Fibroblast of skin of back (primary cell): Measurements from ENCODE around the gene MYOZ2.

Experiments
- DNase-seq: peaks from one replicate; pipeline ENCODE4 v3.0.0-alpha.2; 2013

Gene MYOZ2

DNA sequence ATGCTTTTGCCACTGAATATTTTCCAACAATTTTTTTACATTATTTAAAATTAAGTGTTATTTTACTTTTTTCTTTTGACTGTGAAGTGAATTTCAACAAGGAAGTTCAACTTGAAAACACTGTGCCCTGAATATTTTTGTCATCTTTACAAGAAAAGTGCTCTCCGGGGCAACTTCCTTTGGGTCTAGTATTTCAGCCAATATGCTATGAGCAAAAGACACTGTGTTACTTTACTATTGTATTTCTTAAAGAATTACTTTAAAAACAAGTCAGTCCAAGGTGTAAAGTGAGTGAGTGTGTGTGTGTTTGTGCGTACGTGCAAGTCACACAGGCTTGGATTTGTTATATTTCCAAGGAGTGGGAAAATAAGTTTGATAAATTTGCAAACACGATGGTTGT, 69.3 kb downstream of the MYOZ2 start:
- no peak for DNase-seq

DNA sequence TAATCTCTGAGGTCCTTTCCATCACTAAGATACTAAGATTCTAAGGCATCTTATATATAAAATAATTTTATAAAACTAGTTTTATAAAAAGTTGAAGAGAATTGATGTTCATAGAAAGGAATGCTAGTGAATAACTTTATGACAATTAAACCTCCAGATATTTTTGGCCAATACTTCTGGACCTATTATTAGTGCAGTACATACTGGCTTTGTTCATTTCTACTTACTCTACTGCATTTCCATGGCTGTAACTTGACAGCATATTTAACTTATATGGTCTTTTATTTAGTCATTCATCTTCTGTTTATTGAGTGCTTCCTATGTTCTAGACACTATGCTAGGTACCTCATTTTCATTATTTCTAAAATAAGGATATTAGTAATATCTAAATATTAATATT, 70.1 kb downstream of the MYOZ2 start:
- no peak for DNase-seq

DNA sequence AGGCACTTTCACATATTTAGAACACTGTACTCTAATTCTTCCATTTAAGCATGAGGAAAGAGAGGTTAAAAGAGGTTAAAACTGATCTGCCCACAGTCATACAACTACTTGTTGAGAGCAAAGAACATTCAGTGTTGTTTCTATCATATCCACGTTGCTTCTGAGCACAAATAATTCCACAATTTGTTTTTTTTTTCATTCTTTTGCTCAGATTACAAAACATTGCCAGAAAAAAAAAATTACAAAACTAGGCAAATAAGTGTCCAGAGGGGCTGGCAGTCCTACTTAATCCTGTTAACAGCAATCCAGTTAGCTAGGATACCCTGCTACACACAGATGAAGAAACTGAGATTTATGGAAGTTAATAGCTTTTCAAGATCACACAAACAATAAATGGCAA, 70.5 kb downstream of the MYOZ2 start:
- DNase-seq = no peak

DNA sequence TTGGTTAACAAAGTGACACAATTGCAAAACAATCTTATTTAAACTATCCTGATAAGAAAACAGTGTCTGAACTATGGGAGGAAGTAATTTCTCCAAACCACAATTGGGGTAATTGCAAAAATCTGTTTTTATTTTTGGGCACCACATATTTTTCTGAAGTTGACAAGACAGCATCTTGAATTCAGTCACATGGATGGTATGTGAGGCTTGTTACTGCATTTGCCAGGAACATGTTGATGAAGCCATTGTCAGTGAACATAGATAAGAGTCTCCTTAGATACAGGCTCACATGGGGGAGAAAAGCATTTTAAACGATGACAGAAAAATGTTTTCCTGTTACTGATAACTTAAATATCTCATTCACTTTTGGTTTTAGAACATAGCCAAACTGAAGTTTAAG, 71.4 kb downstream of the MYOZ2 start:
- DNase-seq = peak; percentile 74

DNA sequence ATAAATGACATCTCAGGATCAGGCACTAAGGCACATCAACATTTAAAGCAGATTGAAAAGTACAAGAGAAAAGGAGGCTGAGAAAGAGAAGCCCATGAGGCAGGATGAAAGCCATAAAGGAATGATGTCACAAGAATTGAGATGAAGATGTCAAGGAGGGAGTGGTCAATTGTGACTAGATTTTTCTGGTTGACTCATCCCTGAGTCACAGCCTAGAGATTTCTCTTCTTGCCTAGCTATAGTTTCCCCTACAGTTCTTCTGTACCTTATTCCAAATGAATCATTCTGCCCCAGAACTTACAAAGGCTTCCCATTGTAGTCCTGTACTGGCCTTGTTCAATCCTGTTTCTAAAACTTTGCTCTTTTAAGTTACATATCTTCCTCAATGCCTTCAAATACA, 73.4 kb downstream of the MYOZ2 start:
- peak; percentile 98 for DNase-seq

DNA sequence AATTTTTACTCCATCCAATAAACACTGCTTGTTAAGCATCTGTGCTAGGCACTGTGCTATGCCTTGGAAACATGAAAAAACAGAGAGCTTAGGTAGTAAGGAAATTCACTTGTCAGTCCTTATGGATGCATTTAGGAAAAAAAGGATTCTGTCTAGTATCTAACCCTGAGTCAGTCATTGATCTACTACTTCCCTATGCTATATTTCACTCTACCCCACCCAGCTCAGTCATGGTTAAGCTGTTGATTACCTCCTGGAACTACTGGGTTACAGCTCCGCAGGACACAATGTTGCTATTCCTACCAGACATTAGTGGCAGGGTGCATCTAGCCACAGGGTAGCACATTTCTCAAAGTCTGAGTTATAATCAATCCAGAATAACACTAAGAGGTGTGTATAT, 74.0 kb downstream of the MYOZ2 start:
- DNase-seq = no peak

DNA sequence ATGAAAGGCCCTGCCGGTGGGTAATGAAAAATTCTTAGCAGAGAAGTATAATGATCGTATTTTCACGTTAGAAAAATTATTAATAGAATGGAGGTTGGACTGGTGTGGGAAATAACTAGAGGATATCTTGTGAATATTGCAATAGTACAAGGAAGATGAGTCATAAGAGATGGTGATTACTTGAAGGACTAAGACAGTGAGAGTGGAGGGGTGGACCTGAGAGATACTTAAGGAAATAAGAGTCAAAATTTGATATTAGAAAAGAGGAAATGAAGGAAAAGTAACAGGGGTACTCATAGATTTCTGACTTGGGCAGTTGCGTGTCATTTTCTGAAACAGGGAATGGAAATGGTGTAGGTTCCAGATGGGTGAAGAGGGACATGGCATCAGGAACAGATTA, 75.1 kb downstream of the MYOZ2 start:
- peak; percentile 43 for DNase-seq

DNA sequence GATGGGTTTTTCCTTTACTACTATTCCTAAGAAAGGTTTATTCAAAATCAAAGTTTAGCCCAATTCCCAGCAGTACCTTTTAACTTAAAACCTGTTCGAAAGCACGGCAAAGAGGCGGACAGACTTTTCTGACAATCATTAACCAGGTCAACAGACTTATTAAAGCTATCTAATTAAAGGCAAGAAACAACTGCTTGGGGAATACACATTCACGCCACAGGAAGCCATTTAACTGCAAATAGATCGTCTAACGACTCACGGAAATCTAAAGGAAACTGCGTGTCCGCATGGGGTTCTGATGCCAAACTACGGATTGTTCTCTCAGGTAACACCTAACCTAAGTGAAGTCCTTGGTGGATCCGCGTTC, 76.2 kb downstream of the MYOZ2 start:
- no peak for DNase-seq

DNA sequence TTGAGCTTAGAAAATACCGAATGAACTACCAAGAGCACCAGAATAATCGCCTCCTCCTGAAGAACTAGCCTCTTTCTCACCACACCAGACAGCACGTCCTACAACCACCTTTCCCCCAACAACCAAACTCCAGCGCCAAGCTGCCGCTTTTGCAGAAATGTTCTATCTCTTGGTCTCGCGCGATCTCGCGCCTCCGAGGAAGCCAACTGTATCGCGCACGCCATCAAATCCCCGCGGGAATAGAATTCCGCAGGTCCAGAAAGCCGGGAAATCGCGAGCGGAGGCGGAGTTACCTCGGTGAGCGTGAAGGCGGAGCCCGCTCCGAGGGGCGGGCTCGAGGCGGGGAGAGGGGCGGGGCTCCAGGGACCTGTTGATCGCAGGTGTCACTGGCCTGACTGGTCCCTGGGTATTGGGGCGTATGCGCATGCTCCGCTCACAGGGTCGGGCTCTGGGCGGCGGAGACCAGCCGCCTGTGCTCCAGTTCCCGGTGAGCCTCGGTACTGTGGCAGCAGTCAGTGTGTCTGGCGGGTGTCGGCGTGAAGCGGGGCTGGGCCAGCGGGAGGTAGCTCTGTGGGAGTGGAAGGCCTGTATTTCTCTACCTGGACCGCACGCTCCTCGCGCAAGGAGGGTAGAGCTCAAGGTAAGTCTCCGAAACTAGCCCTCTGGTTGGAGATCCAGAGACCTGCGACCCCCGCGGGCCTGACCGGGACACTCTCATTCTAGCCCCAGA, 76.8 kb downstream of the MYOZ2 start, which contains the start of gene USP53:
USP53 (plus strand) TSS at position 480 of the 730 bp plus-strand sequence. CDS start 27,047 bp downstream, outside the sequence.
- peak; percentile 98 for DNase-seq

DNA sequence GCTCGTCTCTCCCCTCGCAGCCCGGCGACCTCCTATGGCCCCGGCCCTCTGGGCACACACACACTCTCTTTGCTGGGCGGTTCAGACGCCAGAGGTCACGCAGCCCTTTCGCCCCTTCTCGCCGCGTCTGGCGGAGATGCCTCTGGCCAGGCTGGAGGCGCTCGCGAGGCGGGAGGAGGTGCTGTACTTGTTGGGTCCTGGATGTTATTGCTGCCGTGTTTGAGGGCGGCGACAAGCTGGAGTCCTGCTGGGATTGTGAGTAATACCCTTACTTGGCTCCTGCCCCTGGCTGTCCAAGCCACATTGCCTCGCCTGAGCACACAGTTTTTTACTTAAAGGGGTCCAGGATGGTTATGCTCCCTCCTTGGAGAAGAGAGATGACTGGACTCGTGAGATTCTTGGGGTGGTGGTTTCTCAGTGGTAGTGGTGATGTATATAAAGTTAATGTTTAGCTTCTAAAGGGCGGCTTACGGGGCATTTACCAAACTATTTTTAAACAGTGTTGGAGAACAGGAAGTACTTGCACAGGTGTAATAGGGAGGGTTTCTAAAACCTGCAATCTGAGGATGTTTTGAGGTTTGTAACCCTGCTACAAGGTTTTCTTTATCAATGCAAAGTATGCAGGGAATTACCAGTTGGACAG, 77.5 kb downstream of the MYOZ2 start:
- DNase-seq = peak; percentile 97

DNA sequence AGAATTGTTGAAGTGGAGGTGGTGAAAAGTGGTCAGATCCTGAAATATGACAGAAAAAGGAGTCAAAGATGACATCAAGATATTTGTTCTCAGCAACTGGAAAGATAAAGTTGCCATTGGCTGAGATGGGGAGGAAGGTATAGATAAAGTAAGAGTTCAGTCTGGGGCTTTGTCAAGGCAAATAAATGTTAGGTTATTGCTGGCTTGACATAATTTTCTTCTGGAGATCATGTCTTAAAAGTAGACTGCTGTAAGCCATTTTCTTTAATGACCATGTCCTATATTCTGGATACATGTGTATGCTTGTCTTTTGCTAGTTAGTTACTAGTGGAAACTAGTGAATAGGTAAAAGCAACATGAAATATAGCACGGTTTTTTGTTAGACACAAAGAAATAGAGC, 82.5 kb downstream of the MYOZ2 start:
- no peak for DNase-seq

DNA sequence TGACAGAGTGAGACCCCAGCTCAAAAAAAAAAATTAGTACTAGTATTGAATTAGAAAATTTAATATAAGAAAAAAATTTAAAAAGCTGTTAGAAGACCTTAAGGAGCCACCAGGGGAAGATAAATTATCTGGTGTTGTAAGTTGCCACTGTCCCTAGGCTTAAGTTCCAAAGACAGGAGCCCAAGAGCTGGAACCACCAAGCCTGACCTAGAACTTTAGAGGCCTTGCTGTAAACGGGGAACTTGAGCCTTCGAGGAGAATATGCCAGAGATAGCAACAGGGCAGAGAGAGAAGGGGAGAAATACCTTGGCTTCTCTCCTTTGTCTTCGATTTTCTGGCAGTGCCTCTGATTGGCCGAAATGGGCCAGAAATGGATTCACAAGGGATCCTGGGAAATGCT, 85.8 kb downstream of the MYOZ2 start:
- DNase-seq = no peak

DNA sequence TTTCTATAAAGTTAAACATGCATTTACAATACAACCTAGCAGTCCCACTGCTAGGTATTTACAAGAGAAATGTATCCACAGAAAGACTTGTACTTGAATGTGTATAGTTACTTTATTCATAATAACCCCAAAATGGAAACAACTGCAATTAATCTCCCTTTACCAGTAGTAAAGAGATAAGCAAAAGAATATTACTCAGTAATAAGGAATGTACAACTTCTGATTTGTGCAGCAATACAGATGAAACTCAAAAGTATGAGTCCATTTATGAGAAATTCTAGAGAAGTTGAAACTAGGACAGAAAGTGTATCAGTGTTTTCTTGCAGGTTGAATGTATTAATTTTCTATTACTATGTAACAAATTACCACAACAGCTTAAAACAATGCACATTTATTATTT, 92.1 kb downstream of the MYOZ2 start:
- peak; percentile 31 for DNase-seq

DNA sequence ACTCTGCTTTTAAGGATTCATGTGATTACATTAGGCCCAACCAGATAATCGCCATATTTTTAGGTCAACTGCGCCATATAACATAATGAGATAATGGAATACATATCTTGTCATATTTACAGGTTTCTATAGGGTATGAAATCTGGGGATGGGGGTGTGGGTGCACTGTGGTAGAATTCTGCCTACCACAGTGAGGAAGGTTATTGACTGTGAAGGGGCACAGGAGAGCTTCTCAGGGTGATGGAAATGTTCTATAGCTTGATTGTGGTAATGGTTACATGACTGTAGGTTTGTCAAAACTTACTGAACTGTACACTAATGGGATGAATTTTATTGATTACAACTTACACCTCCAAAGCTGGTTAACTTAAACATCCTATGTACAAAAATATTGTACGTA, 92.8 kb downstream of the MYOZ2 start:
- DNase-seq = no peak

DNA sequence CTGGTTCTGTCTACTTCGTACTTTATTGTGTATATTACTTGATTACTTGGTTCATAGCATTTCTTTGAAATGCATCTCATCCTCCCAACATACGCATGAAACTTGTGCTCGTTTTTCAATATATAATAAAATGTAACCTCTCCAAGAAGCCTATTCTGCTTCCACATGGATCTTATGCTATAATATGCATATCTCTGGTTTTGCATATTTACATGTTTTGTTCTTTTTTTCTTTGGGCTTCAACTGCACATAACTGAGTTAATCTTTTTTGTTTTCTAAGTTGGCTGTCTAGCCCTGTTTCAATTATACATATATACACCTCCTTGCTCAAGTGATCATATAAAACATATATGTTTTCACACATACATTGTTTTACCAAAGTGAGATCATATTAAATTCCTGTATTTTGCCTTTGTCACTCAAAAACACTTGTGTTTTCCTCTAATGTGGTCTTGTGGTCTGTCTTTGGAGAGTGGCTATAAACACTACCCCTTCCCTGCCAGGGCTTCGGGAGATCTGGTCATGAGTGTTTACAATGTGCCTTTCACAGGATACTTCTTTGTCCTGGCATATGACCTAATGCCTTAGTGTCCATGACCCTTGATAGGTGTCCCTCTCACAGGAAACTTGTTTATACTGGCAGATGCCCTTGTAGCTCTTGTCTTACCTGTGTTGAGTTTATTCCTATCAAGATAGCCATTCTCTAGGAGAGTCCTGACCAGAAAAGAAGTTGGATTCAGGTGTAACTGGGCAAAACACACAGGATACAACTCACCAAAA, 94.5 kb downstream of the MYOZ2 start:
- DNase-seq = no peak

DNA sequence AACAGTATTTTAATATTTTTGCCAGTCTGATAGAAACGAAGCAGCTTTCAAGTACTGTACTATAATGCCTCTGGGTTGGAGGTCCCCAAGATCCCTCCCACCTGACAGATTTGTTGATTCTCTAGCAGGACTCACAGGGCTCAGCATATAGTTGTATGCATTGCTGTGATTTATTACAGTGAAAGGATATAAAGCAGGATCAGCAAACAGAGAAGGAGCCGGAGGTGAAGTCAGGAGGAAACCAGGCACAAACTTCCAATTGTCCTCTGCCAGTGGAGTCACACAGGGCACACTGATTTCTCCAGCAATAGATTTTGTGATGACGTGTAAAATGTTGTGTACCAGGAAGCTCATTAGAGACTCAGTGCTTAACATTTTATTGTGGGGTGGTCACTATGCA, 95.9 kb downstream of the MYOZ2 start:
- no peak for DNase-seq

DNA sequence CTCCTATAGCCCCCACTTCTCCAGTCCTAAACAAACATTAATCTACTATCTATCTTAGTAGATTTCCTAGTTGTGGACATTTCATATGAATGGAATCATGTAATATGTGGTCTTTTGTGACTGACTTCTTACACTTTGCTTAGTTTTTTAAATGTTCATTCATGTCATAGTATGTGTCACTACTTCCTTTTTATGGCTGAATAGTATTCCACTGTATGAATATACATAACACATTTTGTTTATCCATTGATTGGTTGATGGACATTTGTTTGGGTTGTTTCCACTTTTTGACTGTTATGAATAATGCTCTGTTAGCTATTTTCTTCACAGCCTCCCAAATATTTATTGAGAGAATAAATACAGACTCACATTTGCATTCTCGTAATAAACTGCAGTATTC, 96.7 kb downstream of the MYOZ2 start:
- DNase-seq = no peak

DNA sequence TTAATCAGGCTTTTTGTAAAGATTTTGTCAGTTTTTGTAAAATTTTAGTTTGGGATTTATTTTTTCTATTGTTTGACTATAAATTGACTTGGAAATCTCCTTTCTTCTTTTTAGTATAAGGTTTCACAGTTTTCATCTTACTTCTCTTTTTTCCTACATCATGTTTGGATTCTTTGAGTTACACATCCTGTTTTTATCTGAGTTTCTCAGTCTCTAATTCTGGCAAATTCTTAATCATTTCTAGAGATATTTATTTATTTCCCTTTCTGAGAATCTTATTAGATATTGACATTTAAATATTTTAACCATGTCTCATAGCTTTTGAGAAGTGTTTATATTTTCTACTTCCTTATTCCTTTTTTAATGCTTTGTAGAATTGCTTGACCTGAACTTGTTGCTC, 97.6 kb downstream of the MYOZ2 start:
- no peak for DNase-seq

DNA sequence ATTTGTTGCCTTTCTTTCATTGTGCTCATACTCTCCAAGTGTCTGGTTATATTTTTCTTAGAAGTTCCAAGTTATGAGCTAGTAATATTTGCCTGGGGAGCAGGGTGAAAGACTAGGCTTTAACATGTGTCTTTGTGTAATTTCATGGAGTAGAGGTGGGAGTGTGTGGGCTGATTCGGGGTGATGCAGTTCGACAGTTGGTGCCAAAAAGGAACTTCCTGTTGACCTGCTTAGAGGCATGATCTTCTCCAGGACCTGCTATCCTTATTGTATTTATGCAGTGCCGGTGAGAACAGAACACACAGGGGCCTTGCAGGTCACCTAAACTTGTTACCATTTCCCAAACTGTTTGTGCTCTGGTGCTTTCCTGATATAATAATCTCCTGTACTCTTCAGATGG, 98.1 kb downstream of the MYOZ2 start:
- no peak for DNase-seq

DNA sequence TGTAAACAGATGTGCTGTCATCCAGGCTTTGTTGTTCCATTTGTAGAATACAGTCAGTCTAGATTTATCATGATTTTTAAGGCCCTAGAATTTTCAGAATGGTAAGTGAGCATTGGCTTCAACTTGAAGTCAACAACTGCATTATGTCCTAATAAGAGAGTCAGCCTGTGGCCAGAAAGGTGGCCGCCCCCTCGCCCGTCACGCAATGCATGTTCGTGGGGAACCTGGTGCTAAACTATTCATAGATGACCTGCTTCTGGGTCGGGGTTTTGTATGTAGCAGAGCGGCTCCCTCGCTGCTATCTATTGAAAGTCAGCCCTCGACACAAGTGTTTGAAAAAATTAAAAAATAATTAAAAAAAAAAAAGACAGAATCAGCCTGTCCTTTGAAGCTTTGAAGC, 101.6 kb downstream of the MYOZ2 start:
- DNase-seq = no peak
